ENCODE data around the gene MAPRE3.

GRCh38 chr2:27003857-27004256 lies 33.4 kb downstream of the MAPRE3 start:
- TF ChIP-seq CTCF (conservative IDR thresholded peaks at IDR 0.05) (no peak), ZFX (IDR thresholded peaks at IDR 0.05) (no peak)

Data from C4-2B (cell line).